Suprapubic skin (tissue), 4 donors: Measurements from ENCODE around the gene GLUD1. TPM values are rescaled to one million over a fixed set of nuclear protein-coding genes. Genes with fewer than 3 reads are reported as not detected.

Source experiments
- DNase-seq, 2 donors: peaks; one replicate each; pipeline ENCODE4 v3.0.0-alpha.2; 2019; ENCODE audit warnings: low spot score in 2 of 2
- H3K27ac ChIP-seq: fragments of 200-600 bp; sonication (generic); one replicate; pipeline ENCODE4 v1.5.1; 2019
- H3K27me3 ChIP-seq: fragments of 200-600 bp; sonication (generic); one replicate; pipeline ENCODE4 v1.5.1; 2019
- H3K36me3 ChIP-seq: fragments of 200-600 bp; sonication (generic); one replicate; pipeline ENCODE4 v1.5.1; 2019
- H3K4me1 ChIP-seq: fragments of 200-600 bp; sonication (generic); one replicate; pipeline ENCODE4 v1.5.1; 2019
- H3K4me3 ChIP-seq: fragments of 200-600 bp; sonication (generic); one replicate; pipeline ENCODE4 v1.5.1; 2019; ENCODE audit warnings: mild to moderate bottlenecking
- H3K9me3 ChIP-seq: fragments of 200-600 bp; sonication (generic); one replicate; pipeline ENCODE4 v1.5.1; 2019
- EP300 ChIP-seq: sonication (generic); formaldehyde crosslinking; IDR thresholded peaks from one replicate; pipeline ENCODE4 v1.6.1; 2017; ENCODE audit warnings: antibody characterized with exemption
- POLR2A ChIP-seq, 2 donors: fragments of 450-650 bp; IDR thresholded peaks; one replicate each; pipeline ENCODE4 v1.6.1; 2017; ENCODE audit warnings: antibody characterized with exemption in 2 of 2, mild to moderate bottlenecking in 2 of 2, moderate library complexity in 2 of 2
- POLR2AphosphoS5 ChIP-seq, 3 donors: sonication (generic); formaldehyde crosslinking; IDR thresholded peaks; one replicate each; pipeline ENCODE4 v1.6.1; 2017; ENCODE audit warnings: antibody characterized with exemption in 3 of 3
- WGBS: methylation state at CpG from one replicate; pipeline ENCODE4 v1.1.5; 2018; 5-methylcytosine and 5-hydroxymethylcytosine counted together
- total RNA-seq, 4 donors: library from RNA; depleted of rRNA; stranded (reverse); fragments of >200 nt; gene quantifications; one replicate each; pipeline ENCODE4 v1.1.0, GENCODE V29; 2016
- TF ChIP-seq, protein P1 (sequence below), 2 donors: fragments of 200-600 bp in 1 of 2; fragments of 450-650 bp in 1 of 2; sonication (generic) in 1 of 2; IDR thresholded peaks; one replicate each; pipeline ENCODE4 v1.5.1; 2016 to 2019; ENCODE audit warnings: antibody characterized with exemption in 2 of 2, mild to moderate bottlenecking in 1 of 2, moderate library complexity in 1 of 2

Gene GLUD1
- total RNA-seq, 4 donors from 2014 or later, result 160 to 187 (median 174) TPM

DNA sequence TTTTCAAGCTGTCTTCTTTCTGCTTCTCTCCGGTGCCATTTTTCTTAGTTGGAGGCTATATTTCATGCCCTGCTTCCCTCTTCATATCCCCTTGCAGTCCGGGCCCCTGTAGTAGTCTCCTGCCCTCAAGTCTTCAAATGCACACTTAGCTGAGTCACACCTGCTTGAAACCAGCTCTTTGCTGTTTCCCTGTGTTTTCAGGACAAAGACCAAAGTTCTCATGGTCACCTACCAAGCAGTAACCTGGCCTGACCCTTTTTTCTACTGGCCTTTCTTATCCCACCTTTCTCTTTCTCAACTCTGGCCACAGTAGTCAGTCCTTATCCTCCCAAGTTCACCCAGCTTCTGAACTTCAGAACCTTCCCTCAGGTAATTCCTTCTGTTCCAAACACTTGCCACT is 28.5 kb downstream of the GLUD1 start:
- Histone ChIP-seq H3K9me3 (no peaks in the 10 kb centered on the region), H3K27ac (no peak overlapping the region), H3K36me3 (peaks cover 93% of the 10 kb centered on the region), H3K27me3 (no peaks in the 10 kb centered on the region), H3K4me3 (no peak overlapping the region), H3K4me1 (no peaks in the 10 kb centered on the region)
- WGBS, result 98% methylated on average over 2 of the region's 2 CpGs
- no peak for TF ChIP-seq POLR2AphosphoS5 (IDR thresholded peaks at IDR 0.05)
- TF ChIP-seq POLR2A (IDR thresholded peaks at IDR 0.05), result no peak
- TF ChIP-seq, protein P1, sequence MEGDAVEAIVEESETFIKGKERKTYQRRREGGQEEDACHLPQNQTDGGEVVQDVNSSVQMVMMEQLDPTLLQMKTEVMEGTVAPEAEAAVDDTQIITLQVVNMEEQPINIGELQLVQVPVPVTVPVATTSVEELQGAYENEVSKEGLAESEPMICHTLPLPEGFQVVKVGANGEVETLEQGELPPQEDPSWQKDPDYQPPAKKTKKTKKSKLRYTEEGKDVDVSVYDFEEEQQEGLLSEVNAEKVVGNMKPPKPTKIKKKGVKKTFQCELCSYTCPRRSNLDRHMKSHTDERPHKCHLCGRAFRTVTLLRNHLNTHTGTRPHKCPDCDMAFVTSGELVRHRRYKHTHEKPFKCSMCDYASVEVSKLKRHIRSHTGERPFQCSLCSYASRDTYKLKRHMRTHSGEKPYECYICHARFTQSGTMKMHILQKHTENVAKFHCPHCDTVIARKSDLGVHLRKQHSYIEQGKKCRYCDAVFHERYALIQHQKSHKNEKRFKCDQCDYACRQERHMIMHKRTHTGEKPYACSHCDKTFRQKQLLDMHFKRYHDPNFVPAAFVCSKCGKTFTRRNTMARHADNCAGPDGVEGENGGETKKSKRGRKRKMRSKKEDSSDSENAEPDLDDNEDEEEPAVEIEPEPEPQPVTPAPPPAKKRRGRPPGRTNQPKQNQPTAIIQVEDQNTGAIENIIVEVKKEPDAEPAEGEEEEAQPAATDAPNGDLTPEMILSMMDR (IDR thresholded peaks at IDR 0.05), result no peak
- no peak for TF ChIP-seq EP300
- no peak for DNase-seq

DNA sequence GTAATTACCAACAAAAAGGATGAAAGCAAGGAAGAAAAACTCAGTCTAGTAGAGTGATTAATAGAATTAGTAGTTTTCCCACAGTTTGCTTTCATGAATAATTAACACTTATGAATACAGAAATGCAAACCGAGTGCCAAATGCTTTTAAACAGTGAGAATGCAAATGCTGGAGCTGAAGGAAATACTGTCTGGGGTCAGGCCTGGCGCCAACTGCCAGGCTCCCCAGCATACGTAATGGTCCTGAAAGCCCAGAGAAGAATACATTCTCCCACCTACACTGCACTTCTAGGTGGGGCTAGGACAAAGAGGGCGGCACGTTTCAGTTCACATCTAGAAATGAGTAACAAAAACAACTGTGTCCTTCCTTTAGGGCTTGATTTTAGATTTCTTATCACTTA is 30.0 kb downstream of the GLUD1 start:
- Histone ChIP-seq H3K36me3 (peaks cover 93% of the 10 kb centered on the region), H3K4me3 (no peak overlapping the region), H3K27me3 (no peaks in the 10 kb centered on the region), H3K27ac (no peak overlapping the region), H3K9me3 (no peaks in the 10 kb centered on the region), H3K4me1 (no peaks in the 10 kb centered on the region)
- 77% methylated on average over 5 of the region's 5 CpGs for WGBS
- TF ChIP-seq, protein P1 (IDR thresholded peaks at IDR 0.05), result no peak
- DNase-seq, result no peak

DNA sequence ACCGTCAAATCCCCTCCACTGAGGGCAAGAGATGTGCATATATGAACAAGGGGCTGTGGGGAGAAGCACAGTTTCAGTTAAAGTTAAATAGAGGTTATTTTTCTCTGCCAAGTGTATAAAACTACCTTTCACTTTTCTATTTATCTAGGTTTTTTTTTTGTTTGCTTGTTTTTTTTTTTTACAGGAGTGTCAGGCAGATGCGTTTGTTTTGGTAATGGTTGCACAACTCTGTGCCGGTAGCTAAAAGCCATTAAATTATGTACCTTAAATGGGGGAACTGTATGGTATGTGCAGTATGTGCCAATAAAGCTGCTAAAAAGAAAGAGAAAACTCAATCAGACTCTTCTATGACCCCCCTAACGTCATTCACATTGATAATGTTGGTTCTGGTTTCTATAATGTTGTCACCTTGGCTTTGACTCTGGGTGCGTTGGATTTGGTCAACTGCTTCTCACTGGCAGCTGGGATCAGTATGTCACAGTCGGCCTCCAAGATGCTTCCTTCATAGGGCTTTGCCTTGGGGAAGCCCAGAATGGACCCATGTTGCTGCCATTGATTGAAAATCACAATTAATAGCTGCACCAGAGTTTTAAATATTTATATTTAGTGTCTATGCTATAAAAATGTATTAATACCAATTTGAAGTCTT is 34.2 kb downstream of the GLUD1 start:
- no peak overlapping the region for H3K27ac ChIP-seq
- WGBS, result 83% methylated on average over 6 of the region's 6 CpGs
- peaks cover 94% of the 10 kb centered on the region for H3K36me3 ChIP-seq
- H3K4me1 ChIP-seq, result no peaks in the 10 kb centered on the region
- DNase-seq, result no peak
- H3K27me3 ChIP-seq, result no peaks in the 10 kb centered on the region
- no peak overlapping the region for H3K4me3 ChIP-seq
- no peaks in the 10 kb centered on the region for H3K9me3 ChIP-seq
- TF ChIP-seq, protein P1 (IDR thresholded peaks at IDR 0.05), result no peak

DNA sequence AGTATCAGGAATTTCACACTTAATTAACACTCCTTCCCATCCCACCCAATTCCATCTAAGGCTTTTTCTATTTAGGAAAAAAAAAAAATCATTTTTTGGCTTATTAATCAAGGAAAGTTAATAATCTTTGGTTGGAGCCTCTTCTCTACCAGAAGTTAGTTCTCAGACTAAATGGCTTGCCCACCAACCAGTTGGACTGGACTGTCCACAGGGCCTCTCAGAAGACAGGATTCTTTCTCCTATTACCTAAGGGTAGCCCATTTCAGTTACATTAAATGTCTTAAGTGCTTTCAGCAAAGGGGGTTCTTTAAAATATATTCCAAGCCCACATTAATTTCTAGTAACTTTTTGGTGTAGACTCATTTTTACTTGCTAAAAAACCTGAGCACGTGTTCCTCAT is 35.2 kb downstream of the GLUD1 start:
- 92% methylated on average over 1 of the region's 1 CpG for WGBS
- no peaks in the 10 kb centered on the region for H3K27me3 ChIP-seq
- H3K9me3 ChIP-seq, result no peaks in the 10 kb centered on the region
- no peak overlapping the region for H3K27ac ChIP-seq
- no peak overlapping the region for H3K4me3 ChIP-seq
- no peaks in the 10 kb centered on the region for H3K4me1 ChIP-seq
- H3K36me3 ChIP-seq, result peaks cover 94% of the 10 kb centered on the region
- TF ChIP-seq, protein P1 (IDR thresholded peaks at IDR 0.05), result no peak
- no peak for TF ChIP-seq EP300
- no peak for TF ChIP-seq POLR2AphosphoS5 (IDR thresholded peaks at IDR 0.05)
- TF ChIP-seq POLR2A (IDR thresholded peaks at IDR 0.05), result no peak
- no peak for DNase-seq

DNA sequence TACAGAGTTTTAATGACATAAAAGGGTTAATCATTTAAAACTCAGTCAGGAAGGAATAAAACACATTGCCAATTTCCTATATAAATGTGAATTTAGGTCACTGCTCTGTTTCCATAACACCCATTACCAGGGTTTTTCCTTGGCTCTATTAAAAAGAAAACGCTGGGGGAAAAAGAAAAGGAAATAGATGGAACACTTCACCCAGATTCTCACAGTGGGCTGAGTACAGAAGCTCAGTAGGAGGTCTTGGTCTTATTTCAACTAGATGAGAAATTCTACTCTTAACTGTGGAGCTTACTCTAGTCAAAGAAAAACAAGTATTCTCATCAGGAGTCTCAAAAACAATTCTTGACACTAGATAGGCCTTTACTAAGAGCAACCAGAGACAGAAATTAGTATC is 36.5 kb downstream of the GLUD1 start:
- no peak overlapping the region for H3K27ac ChIP-seq
- WGBS, result 77% methylated on average over 1 of the region's 1 CpG
- H3K4me3 ChIP-seq, result no peak overlapping the region
- H3K36me3 ChIP-seq, result peaks cover 86% of the 10 kb centered on the region
- no peak for DNase-seq
- TF ChIP-seq POLR2A (IDR thresholded peaks at IDR 0.05) (no peak), POLR2AphosphoS5 (IDR thresholded peaks at IDR 0.05) (no peak), EP300 (no peak)
- TF ChIP-seq, protein P1 (IDR thresholded peaks at IDR 0.05), result no peak
- no peaks in the 10 kb centered on the region for H3K9me3 ChIP-seq
- H3K27me3 ChIP-seq, result no peaks in the 10 kb centered on the region
- H3K4me1 ChIP-seq, result peaks cover 6% of the 10 kb centered on the region
